Ascending aorta (tissue), 2 donors: ENCODE results near the gene RANBP1. TPM values are rescaled to one million over a fixed set of nuclear protein-coding genes. Genes with fewer than 3 reads are reported as not detected.
A peak's percentile ranks its signal among the peaks of the same experiment; 100 is the strongest.

ENCODE experiments used
- DNase-seq, 2 donors: peaks; one replicate each; pipeline ENCODE4 v3.0.0-alpha.2; 2019; ENCODE audit warnings: low spot score in 2 of 2
- H3K27ac ChIP-seq, 2 donors: fragments of 200-600 bp; sonication (generic); one replicate each; pipeline ENCODE4 v1.5.1; 2016 to 2017; ENCODE audit warnings: mild to moderate bottlenecking in 1 of 2
- H3K27me3 ChIP-seq: fragments of 200-600 bp; sonication (generic); one replicate; pipeline ENCODE4 v1.5.1; 2017
- H3K36me3 ChIP-seq, 2 donors: fragments of 200-600 bp; sonication (generic); one replicate each; pipeline ENCODE4 v1.5.1; 2016
- H3K4me1 ChIP-seq, 2 donors: fragments of 200-600 bp; sonication (generic); one replicate each; pipeline ENCODE4 v1.5.1; 2016 to 2017; ENCODE audit warnings: mild to moderate bottlenecking in 1 of 2
- H3K4me3 ChIP-seq, 2 donors: fragments of 200-600 bp; sonication (generic); one replicate each; pipeline ENCODE4 v1.5.1; 2016 to 2017; ENCODE audit warnings: mild to moderate bottlenecking in 1 of 2
- H3K9me3 ChIP-seq, 2 donors: fragments of 200-600 bp; sonication (generic); one replicate each; pipeline ENCODE4 v1.5.1; 2016
- CTCF ChIP-seq, 3 experiments: fragments of 200-600 bp in 2 of 3; fragments of 450-650 bp in 1 of 3; sonication (generic) in 2 of 3; IDR thresholded peaks; one replicate each; pipeline ENCODE4 v1.5.1; 2016 to 2019; ENCODE audit warnings: antibody characterized with exemption in 3 of 3, mild to moderate bottlenecking in 1 of 3, moderate library complexity in 1 of 3
- intact Hi-C: fragments of 100-400 bp; cut with DNase I; formaldehyde crosslinking; loops from one replicate; pipeline ENCODE4 v1.15.1; 2023
- total RNA-seq: library from RNA; depleted of rRNA; stranded (reverse); fragments of >200 nt; gene quantifications from one replicate; pipeline ENCODE4 v1.1.0, GENCODE V29; 2016

RANBP1 gene
- total RNA-seq, 1 donor from 2014 or later, result 302 TPM

DNA sequence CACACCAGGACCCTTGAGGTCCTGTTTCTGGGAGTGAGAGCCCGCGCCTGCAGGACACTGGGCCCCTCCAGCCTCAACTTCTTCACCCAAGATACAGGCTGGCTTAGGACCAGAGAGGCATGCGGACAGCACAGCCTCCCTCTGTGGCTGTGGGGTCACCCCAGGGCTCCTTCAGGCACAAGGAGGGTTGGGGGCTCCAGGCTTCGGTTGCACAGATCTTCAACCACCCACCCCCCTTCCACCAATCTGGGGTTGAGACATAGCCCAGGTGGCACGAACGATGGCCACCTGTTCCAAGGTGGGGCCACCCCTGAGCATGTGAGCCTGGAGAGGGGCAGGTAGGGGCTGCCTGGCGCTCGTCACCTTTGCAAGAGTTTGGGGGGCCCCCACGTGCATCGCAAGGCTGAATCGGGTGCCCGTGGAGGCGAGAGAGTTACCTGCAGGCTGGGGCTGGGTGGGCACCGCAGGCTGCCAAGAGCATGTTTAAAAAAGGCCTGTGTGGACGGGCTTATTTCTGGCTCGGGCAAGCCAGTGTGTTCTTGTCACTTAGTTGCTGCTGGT lies 16.9 kb downstream of the RANBP1 start:
- Histone ChIP-seq H3K4me1 (peaks cover 34 to 54% of the 10 kb centered on the region in 2 donors), H3K4me3 (peak overlapping the region; percentile 82 to 100), H3K27ac (peak overlapping the region in 1 of 2 donors; percentile 70), H3K27me3 (no peaks in the 10 kb centered on the region), H3K9me3 (no peaks in the 10 kb centered on the region), H3K36me3 (no peaks in the 10 kb centered on the region)
- DNase-seq, result no peak
- TF ChIP-seq CTCF (IDR thresholded peaks at IDR 0.05), result no peak
- intact Hi-C loops, result loop anchor here (5.0 to 10.0 kb wide), 3 partner anchors 110 to 722 kb away; partner anchors contain the start of genes MED15, PI4KA, SNAP29 and TANGO2

GRCh38 chr22:20133930-20134549 lies 18.1 kb downstream of the RANBP1 start:
- Histone ChIP-seq H3K27me3 (no peaks in the 10 kb centered on the region), H3K4me3 (peak overlapping the region in 1 of 2 donors; percentile 82), H3K36me3 (no peaks in the 10 kb centered on the region), H3K4me1 (peaks cover 40 to 62% of the 10 kb centered on the region in 2 donors), H3K9me3 (no peaks in the 10 kb centered on the region), H3K27ac (no peak overlapping the region)
- intact Hi-C loops, result loop anchor here (5.0 to 10.0 kb wide), 3 partner anchors 112 to 721 kb away; partner anchors contain the start of genes MED15, PI4KA, SNAP29 and TANGO2
- no peak for TF ChIP-seq CTCF (IDR thresholded peaks at IDR 0.05)
- no peak for DNase-seq

GRCh38 chr22:20135265-20135664 lies 19.4 kb downstream of the RANBP1 start:
- intact Hi-C loops, result loop anchor here (10.0 kb wide), 2 partner anchors 370 to 720 kb away; partner anchors contain the start of genes MED15, PI4KA and SNAP29
- H3K27ac ChIP-seq, result no peak overlapping the region
- no peaks in the 10 kb centered on the region for H3K9me3 ChIP-seq
- peaks cover 4 to 11% of the 10 kb centered on the region in 2 donors for H3K36me3 ChIP-seq
- peaks cover 40 to 62% of the 10 kb centered on the region in 2 donors for H3K4me1 ChIP-seq
- DNase-seq, result no peak
- no peak for TF ChIP-seq CTCF (IDR thresholded peaks at IDR 0.05)
- H3K27me3 ChIP-seq, result no peaks in the 10 kb centered on the region
- no peak overlapping the region for H3K4me3 ChIP-seq

GRCh38 chr22:20135806-20136602 lies 20.1 kb downstream of the RANBP1 start:
- DNase-seq, result no peak
- H3K4me3 ChIP-seq, result peak overlapping the region in 1 of 2 donors; percentile 5
- no peak for TF ChIP-seq CTCF (IDR thresholded peaks at IDR 0.05)
- peaks cover 4 to 16% of the 10 kb centered on the region in 2 donors for H3K36me3 ChIP-seq
- intact Hi-C loops, result loop anchor here (10.0 kb wide), 2 partner anchors 369 to 719 kb away; partner anchors contain the start of genes MED15, PI4KA and SNAP29
- no peaks in the 10 kb centered on the region for H3K9me3 ChIP-seq
- no peaks in the 10 kb centered on the region for H3K27me3 ChIP-seq
- peaks cover 37 to 62% of the 10 kb centered on the region in 2 donors for H3K4me1 ChIP-seq
- no peak overlapping the region for H3K27ac ChIP-seq

DNA sequence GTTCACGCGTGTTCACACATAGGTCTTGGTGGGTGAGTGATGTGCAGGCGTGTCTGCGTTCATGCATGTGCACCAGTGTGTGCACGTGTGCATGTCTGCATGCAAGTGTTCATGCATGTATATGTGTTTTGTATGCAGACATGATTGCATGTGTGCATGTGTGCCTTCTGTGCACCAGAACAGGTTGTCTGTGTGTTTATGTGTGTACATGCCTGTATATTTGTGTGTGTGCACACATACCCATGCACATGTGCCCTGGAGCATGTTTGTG lies 20.6 kb downstream of the RANBP1 start:
- H3K9me3 ChIP-seq, result no peaks in the 10 kb centered on the region
- peaks cover 7 to 19% of the 10 kb centered on the region in 2 donors for H3K36me3 ChIP-seq
- intact Hi-C loops, result loop anchor here (10.0 kb wide), 2 partner anchors 368 to 718 kb away; partner anchors contain the start of genes MED15, PI4KA and SNAP29
- H3K27ac ChIP-seq, result no peak overlapping the region
- no peak for TF ChIP-seq CTCF (IDR thresholded peaks at IDR 0.05)
- H3K27me3 ChIP-seq, result no peaks in the 10 kb centered on the region
- no peak overlapping the region for H3K4me3 ChIP-seq
- no peak for DNase-seq
- H3K4me1 ChIP-seq, result peaks cover 37 to 62% of the 10 kb centered on the region in 2 donors
